HG03342 (cell line): ENCODE results near the gene COA8.
"Not testable (repeated sequence)": the region's sequence is repeated elsewhere in the genome, so short reads cannot be mapped to it uniquely, and the experiment has no call there.

ENCODE experiments used
- ATAC-seq: cut with Tn5 transposase; IDR thresholded peaks from one replicate; pipeline ENCODE4 v1.9.1; 2021; ENCODE audit warnings: mild to moderate bottlenecking, moderate library complexity; ENCODE audit not compliant: unreplicated experiment

COA8 gene

GRCh38 chr14:103568952-103569351 is 6.2 kb downstream of the COA8 start:
- no peak for ATAC-seq

- no peak for ATAC-seq
These were observed 6.6 kb downstream of the COA8 start for GRCh38 chr14:103569408-103569807.

- ATAC-seq = no peak
These were observed 11.3 kb downstream of the COA8 start for GRCh38 chr14:103574104-103574503.

- ATAC-seq = no peak
These were observed 12.0 kb downstream of the COA8 start for GRCh38 chr14:103574707-103575285.

- no peak for ATAC-seq
These were observed 13.7 kb downstream of the COA8 start for GRCh38 chr14:103576371-103577024.

- ATAC-seq = no peak
These were observed 15.8 kb downstream of the COA8 start for GRCh38 chr14:103578401-103579075.

GRCh38 chr14:103581206-103581605 is 18.4 kb downstream of the COA8 start:
- ATAC-seq = no peak

GRCh38 chr14:103581954-103582703 is 19.4 kb downstream of the COA8 start:
- no peak for ATAC-seq

GRCh38 chr14:103584326-103584915 is 21.7 kb downstream of the COA8 start:
- no peak for ATAC-seq

GRCh38 chr14:103593577-103593976 is 30.8 kb downstream of the COA8 start:
- peak; percentile 92 for ATAC-seq

- ATAC-seq = no peak
These were observed 31.5 kb downstream of the COA8 start for GRCh38 chr14:103594265-103594664.

GRCh38 chr14:103597623-103598377 is 35.0 kb downstream of the COA8 start:
- no peak for ATAC-seq

GRCh38 chr14:103600503-103600902 is 37.7 kb downstream of the COA8 start:
- ATAC-seq = no peak

- no peak for ATAC-seq
These were observed 41.9 kb downstream of the COA8 start for GRCh38 chr14:103604620-103605019.

GRCh38 chr14:103606963-103607668 is 44.4 kb downstream of the COA8 start:
- peak; percentile 66 for ATAC-seq

- no peak for ATAC-seq
These were observed 45.1 kb downstream of the COA8 start for GRCh38 chr14:103607822-103608221.

- ATAC-seq = not testable (repeated sequence)
These were observed 46.3 kb downstream of the COA8 start for GRCh38 chr14:103609081-103609480.

GRCh38 chr14:103611215-103611614 is 48.5 kb downstream of the COA8 start:
- no peak for ATAC-seq

GRCh38 chr14:103613517-103613916 is 50.8 kb downstream of the COA8 start:
- no peak for ATAC-seq
